Erythroblast (primary cell): ENCODE measurements around the gene ESYT3.

Experiments
- GATA1 ChIP-seq: IDR thresholded peaks from 2 replicates; pipeline ENCODE4 v1.6.1; 2011; ENCODE audit warnings: low read depth, mild to moderate bottlenecking, control low read depth, low read length, moderate library complexity
- POLR2A ChIP-seq: IDR thresholded peaks from 2 replicates; pipeline ENCODE4 v1.6.1; 2011; ENCODE audit warnings: mild to moderate bottlenecking, low read length

- no peak for TF ChIP-seq POLR2A
- TF ChIP-seq GATA1: no peak
Measured at GRCh38 chr3:138407236-138407907, 27.0 kb upstream of the ESYT3 start.
